ENCODE results near the gene CEP164.

Gene CEP164

DNA sequence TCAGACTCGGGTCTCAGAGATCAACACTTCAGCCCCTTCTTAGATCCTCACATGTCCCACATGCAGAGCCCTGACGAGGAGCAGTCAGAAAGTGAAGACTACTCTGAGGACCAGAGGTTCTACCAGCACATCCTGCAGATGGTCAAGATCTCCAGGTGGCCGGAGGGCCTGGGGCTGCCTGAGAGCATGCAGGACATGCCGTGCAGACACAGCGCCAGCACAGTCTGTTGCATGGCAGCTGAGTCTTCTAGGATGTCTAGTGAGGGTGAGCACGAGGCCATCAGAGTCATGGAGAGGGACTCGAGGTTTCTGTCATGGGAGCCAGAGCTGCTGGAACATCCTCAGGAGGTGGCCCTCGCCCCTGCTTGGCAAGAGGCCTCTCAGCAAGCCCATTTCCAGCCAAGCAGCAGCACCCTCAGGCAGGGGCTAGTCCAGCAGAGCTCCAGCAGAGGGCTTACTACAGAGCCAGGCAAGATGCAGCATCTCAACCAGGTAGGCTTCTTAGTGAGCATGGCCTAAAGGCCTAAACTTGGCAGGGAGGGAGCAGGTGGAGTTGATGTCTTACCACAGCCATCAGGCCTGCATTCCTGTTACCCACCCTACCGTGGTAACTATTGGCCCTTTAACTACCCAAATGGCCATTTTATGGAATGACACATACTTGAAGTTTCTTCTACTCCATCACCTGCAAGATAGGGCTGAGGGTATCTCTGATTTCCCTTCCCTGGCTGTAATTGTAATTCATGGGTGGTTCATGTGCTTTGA lies 28.7 kb downstream of the CEP164 start:
- in situ Hi-C loops (cut with MboI; ENCODE audit: low sequenced_read_pairs) = no loop called here

DNA sequence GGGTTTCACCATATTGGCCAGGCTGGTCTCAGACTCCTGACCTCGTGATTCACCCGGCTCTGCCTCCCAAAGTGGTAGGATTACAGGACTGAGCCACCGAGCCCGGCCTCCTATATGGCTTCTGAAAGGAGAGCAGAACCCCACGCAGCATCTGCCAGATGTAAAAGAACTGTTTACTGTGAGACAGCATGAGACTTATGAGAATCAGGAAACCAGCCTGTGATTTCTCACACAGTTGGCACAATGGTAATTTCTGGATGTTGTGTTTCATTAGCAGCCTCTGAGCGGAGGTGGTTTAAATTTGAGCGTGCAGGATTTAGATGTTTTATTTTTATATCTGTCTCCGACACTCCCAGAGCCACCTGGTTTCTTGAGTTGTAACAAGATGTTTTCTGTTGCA lies 33.8 kb downstream of the CEP164 start:
- in situ Hi-C loops (cut with MboI; ENCODE audit: low sequenced_read_pairs) = no loop called here

DNA sequence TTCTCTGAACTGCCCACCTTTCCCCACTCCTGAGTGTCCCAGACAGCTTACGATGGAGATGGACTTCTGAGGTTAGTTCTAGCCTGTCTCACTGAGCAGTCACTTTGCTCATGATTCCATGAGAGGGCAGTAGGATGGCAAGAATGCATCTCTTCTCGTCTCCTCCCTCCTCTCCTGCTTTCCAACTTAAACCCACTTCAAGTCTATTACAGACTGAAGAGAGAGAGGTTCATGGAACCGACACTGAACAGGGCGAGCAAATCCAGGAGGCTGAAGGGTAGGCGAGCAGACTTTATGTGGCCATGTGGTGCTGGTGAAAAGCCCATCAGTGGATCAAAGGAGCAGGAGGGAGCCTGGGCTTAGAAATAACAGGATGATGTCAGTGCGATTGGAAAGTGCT lies 38.6 kb downstream of the CEP164 start:
- in situ Hi-C loops (cut with MboI; ENCODE audit: low sequenced_read_pairs) = no loop called here

DNA sequence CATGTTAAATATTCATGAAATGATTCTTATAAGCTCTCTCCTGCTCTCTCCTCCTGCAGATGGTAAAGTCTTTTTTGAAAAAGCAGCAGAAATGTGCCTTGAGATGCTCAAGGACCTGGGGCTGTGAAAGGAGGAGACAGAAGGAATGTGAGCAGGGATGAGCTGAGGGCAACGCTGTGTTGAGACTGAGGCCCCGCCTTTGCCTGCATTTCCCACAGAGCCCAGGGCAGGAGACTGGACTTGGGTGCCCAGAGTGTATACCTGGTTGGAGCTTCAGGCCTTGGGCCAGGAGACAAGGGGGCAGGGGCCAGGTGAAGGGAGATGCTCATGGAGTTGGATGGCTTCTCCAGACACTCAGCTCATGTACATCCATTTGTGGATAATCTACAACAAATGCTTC lies 39.2 kb downstream of the CEP164 start:
- in situ Hi-C loops (cut with MboI; ENCODE audit: low sequenced_read_pairs) = no loop called here

DNA sequence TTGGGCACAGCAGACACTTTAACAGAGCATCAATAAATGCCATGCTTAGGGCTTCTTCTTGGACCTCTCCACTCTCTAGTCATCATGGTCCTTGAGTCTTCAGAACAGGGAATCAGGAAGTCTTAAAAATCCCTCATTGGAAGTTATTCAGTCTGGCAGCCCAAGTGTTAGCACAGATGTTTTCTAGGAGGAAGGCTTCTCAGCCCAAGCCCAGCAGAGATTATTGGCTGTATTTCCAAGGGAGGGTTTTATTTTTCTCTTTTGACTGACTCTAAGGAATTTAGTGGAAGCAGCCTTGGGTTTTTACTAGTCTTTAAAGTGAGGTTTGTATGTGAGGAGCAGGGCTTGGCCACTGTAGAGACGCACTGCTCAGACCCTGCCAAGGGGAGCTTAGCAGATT lies 41.9 kb downstream of the CEP164 start:
- in situ Hi-C loops (cut with MboI; ENCODE audit: low sequenced_read_pairs) = no loop called here

DNA sequence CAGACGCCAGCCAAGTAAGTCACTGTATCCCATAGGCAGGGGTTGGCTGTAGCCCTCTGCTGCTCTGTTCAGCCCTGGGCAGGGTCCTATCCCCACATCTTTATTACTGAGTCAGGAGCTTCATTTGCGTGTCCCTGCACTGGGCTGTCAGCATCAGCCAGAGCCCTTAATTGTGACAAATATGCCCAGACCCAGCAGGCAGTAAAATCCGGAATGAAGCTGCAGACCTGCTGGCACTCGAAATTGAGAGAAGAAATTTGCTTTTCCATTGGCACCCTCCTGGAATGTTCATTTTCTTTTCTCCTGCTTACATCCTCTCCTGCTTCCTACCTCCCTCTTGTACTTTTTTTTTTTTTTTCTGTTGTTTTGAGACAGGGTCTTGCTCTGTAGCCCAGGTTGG lies 43.8 kb downstream of the CEP164 start:
- in situ Hi-C loops (cut with MboI; ENCODE audit: low sequenced_read_pairs) = no loop called here

DNA sequence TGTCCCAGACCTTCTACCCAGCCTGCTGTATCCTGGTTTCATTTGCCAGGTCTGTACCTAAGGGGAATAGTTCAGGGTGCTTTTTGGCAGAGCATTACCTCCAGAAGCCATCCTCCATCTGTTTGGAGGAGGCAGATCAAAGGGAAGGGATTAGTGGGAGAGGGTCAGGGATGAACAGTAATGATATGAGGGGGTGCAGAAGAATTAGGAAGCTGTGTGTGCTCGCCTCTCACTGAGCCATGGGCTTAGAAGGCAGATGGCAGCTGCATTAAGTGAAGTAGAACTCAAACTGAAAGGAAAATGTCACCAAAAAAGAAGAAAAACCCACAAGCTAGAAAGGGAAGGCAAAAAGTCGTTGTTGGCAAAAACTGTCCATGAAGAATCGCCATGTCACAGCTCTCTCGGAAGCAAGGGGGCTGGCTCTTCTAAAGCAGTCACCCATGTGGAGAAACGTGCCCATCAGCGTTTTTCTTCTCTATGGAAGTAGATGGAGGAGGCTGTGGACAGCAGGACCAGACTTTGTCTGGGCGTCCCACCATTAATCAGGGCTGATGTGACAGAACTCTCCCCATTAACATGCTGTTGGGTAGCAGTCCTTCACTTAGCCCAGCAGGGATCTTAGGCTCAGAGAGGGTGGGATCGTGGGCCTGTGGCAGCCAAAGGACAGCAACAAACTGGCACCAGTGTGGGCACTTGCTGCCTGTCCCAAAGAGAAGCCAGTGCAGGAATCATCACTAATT lies 46.8 kb downstream of the CEP164 start:
- in situ Hi-C loops (cut with MboI; ENCODE audit: low sequenced_read_pairs) = no loop called here

DNA sequence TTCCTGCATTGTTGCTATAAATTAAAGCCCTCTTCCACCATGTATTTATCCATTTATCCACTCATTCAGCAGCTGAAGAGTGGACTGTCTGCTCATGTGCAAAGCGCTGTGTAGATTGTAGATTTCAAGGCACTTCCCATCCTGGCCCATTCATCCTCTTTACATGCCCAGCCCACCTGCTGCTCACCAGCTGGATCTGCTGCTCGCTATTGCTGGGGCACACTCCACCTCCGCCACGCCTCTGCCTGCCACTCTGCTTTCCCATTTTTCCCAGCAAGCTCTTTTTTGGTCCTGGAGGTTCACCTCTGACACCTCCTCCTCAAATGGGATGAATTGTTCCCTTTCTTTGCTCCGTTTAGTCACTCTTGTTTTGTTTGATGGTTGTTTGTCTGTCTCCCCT lies 48.3 kb downstream of the CEP164 start:
- in situ Hi-C loops (cut with MboI; ENCODE audit: low sequenced_read_pairs) = no loop called here

DNA sequence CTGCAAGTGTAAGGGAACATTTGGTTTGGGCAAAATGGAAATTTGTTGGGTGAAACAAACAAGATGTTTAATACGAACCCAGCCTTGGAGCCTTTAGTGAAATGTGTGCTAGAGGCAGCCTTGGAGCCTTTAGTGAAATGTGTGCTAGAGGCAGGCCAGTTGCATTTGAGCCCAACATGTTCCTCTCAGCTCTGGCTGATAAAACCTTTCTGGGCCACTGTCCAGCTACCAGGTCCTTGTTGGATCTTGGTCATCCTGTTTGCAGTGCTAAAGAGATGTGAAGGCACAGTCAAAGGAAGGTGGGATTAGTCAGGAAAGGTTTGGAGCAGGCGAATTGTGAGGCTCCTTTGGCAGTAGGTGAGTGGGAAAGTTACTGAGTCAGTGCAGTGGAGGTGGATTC lies 48.9 kb downstream of the CEP164 start:
- in situ Hi-C loops (cut with MboI; ENCODE audit: low sequenced_read_pairs) = no loop called here

DNA sequence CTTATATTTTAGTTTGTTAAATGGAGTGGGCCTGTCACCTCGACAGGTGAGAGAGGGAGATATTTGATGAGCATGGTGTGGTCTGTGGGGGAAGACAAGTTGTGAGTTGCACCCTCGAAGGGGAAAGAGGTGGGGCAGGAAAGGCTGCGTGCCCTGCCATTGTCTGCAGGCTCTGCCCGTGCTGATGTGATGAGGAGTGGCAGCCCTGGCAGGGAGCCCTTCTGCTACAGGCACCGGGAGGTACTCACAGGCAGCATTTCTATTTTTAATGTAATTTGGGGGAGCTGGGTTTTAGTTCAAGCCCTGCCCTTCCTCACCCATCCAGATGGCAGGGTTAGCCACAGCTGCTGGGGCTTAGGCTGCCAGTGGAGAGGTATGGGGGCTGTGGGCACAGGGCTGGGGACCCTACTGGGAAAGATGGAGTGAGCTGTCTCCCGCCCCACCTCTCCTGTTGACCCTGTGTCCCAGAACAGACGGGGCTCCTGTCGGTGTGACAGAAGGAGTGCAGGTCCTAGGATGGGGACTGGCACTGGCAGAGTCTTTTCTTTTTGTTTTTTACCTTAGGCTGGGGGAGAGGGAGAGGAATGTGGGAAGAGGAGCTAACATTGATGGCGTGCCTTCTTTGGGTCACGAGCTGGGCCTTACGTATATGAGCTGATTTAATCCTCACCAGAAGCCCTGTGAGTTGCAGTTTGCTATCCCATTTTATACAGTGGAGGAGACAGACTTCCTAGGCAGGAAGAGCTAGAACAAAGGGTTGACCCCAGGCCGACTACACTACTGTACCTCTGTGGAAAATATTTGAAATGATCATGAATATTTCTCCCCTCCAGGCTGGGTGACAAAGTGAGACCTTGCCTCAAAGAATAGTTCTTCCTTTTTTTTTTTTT lies 51.6 kb downstream of the CEP164 start:
- in situ Hi-C loops (cut with MboI; ENCODE audit: low sequenced_read_pairs) = no loop called here

DNA sequence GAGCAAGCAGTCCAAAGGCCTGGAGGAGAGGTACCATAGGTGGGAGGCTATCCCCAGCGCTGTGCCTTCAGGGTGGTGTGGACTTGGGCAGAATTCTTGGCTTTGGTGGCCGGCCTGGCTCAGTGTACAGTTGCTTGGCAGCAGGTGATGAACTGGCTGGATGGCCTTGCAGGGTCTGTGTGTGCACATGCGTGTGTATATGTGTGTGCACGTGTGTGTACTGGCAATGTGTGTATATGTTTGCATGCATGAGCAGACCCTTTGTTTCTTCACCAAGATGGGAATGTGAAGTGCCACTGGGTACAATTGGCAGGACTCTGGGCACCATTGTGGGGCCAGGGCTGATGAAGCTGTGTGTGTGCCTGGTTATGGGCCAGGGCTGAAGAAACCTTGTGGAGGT lies 53.0 kb downstream of the CEP164 start:
- in situ Hi-C loops (cut with MboI; ENCODE audit: low sequenced_read_pairs) = no loop called here

DNA sequence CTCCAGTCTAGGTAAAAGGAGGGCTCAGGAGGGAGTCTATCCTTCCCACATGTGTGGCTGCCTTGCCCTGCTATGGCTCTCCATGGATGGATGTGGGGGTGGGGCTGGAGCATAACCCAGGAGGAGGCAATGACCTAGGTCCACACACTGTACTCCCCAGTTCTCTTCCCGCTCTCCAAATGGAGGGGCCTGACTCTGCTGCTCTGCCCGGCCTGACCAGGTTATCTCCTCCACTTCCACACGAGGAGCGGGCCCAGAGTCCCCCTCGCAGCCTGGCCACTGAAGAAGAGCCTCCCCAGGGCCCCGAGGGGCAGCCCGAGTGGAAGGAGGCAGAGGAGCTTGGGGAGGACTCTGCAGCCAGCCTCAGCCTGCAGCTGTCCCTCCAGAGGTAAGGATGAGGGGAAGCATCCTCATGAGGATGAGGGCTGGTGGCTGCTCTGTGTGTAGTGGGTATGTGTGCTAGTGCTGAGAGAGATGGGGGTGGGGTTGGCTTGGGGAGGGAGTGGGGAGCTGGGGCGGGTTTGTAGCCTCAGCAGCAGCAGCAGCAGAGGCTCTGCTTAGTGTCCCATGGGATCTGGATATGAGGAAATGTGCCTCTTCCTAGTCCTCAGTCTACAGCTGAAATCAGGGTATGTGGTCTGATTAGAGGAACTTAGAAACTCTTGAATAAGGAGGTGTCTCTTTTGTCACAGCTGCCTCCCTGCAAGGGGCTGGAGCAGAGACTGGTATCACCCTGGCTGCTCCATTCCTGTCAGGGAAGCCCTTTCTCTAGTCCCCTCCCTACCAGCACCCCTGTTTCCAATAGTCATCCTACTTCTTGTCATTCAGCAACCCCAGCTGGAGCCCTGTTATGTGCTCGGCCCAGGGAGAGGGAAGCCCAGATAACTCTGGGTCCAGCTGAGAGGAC lies 54.1 kb downstream of the CEP164 start:
- in situ Hi-C loops (cut with MboI; ENCODE audit: low sequenced_read_pairs) = no loop called here

DNA sequence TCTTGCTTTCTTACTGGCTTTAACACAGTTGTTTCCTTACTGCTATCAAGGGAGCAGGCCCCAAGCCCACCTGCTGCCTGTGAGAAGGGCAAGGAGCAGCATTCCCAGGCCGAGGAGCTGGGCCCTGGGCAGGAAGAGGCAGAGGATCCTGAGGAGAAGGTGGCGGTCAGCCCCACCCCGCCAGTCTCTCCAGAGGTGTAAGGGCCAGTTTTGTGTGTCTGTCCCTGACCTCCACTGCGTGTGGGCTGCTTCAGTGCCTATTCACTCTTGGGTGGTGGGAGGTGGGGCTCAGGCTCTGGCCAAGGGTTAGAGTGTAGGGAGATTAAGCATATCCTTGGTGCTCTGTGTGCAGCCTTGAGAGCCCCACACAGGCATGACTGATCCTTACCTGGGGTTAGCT lies 55.1 kb downstream of the CEP164 start:
- in situ Hi-C loops (cut with MboI; ENCODE audit: low sequenced_read_pairs) = no loop called here

DNA sequence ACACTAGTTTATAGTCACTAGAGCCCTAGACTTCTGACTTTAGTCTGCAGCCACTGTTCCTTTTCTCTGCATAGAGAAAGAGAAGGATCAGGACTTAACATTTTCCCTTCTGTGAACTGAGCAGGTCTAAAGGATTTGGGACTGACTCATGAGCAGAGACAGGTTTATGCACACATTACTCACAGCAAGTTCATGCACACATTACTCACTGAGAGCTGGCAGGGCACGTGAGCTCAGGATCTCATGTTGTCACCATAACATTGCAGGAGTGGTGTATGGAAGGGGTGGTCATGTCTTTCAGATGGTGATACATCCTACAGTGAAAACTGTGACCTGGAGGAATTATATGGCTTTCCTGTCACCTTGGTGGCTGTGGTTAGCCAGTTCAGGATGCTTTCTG lies 56.4 kb downstream of the CEP164 start:
- in situ Hi-C loops (cut with MboI; ENCODE audit: low sequenced_read_pairs) = no loop called here

DNA sequence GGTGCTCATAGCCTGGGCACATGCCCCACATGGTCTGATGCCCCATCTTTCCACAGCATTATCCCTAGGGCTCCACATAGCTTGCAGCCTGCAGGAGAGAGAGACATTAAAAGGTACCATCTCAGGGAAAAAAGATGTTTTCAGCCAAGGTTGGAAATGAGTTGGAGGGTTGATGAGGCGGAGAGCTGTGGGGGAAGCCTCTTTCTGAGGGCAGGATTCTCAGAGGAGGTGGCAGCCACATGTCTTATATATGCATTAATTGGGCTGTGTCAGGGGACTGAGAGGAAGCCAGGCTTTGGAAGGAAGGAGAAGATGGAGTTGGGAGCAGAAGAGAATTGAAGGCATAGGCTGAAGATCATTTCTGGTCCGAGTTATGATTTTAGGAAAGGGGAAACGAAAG lies 57.8 kb downstream of the CEP164 start:
- in situ Hi-C loops (cut with MboI; ENCODE audit: low sequenced_read_pairs) = no loop called here

DNA sequence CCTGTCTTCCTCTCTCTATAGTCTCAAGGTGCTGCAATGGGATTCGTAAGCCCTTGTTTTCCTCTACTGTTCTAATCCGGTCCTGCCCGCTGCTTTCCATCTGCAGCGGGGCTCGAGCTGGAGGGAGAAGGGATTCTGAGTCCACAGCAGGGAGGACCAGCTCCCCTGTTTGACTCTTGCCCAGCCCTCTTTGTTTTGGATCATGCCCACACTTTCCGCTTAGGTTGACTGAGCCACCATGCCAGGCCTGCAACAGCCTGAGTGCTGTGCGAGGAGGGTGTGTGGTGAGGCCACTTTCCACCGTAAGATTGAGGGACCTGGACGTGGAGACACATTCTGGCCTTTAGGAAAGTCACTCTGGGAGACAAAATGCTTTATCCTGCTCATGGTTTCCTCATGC lies 58.3 kb downstream of the CEP164 start:
- in situ Hi-C loops (cut with MboI; ENCODE audit: low sequenced_read_pairs) = no loop called here

DNA sequence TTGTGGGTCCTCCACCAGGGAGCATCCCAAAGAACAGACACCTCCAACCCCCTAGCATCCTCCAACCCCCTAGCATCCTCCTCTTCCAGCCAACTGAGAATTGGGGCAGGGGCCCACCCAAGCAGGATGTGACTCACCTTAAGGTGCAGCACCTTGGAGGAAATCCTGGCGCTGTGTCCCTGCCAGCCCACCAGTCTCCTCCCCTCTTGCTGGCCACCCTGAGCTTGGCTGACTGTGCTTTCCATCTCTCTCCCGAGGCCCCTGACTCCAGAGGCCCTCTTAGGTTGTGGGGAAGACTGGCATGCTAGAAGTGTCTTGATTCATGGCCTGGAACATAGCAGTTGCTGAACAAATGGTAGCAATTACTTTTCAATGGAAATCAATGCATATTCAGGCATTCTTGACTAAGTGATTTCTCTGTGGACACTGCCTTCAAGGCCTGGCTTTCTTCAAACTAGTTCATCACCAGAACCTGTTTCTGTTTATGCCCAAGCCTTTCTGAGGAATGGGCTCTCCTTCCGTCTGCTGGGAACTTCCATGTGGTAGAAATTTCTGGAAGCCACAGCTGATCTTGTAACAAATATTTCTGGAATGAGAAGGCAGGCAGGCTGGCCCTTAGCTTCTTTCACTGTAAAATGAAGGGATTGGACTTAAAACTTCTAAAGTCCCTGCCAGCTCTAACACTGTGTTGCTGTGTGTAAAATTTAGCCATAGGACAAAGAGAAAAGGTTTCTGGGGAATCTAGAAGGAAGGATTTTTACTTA lies 60.5 kb downstream of the CEP164 start:
- in situ Hi-C loops (cut with MboI; ENCODE audit: low sequenced_read_pairs) = no loop called here

DNA sequence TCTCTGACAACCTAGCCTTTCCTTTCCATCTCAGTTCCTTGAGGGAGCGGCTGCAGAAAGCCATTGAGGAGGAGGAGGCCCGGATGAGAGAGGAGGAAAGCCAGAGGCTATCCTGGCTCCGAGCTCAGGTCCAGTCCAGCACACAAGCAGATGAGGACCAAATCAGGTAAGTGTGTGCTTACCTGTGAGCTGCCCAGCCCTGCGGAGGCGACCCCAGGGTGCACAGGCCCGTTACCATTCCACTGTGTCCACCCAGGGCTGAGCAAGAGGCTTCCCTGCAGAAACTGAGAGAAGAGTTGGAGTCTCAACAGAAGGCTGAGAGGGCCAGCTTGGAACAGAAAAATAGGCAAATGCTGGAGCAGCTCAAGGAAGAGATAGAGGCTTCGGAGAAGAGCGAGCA lies 63.1 kb downstream of the CEP164 start:
- in situ Hi-C loops (cut with MboI; ENCODE audit: low sequenced_read_pairs) = no loop called here

DNA sequence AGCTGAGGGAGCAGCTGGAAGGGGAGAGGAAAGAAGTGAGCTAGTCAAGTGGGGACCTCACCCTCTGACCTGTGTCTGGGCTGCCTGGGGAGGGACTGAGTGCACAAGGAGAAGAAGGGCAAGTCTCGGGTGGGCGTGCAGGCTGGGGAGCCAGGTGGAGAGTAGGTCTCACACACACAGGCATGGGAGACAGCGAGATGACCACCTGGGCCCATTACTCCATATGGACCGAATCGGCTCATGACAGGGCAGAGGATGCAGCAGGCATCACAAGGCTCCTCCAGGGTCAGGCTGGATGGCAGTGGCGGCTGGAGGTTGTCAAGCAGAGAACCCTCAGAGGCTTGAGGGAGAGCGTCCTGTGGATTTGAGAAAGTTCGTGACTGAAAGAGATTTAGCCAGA lies 63.5 kb downstream of the CEP164 start:
- in situ Hi-C loops (cut with MboI; ENCODE audit: low sequenced_read_pairs) = no loop called here
